GM12865 (cell line): ENCODE data around the gene CBL.

ENCODE experiments used
- DNase-seq: peaks from one replicate; pipeline ENCODE4 v3.0.0; 2010; ENCODE audit warnings: low read depth
- H3K4me3 ChIP-seq: 2 replicates; pipeline ENCODE4 v1.5.1; 2011; ENCODE audit warnings: mild to moderate bottlenecking, low read depth, low read length, control low read depth
- TF ChIP-seq, protein P1 (sequence below): IDR thresholded peaks from 2 replicates; pipeline ENCODE4 v1.5.1; 2011; ENCODE audit warnings: low read length, control low read depth, low read depth, inconsistent platforms; ENCODE audit not compliant: insufficient read depth; ENCODE audit errors: missing control alignments

The CBL gene

DNA sequence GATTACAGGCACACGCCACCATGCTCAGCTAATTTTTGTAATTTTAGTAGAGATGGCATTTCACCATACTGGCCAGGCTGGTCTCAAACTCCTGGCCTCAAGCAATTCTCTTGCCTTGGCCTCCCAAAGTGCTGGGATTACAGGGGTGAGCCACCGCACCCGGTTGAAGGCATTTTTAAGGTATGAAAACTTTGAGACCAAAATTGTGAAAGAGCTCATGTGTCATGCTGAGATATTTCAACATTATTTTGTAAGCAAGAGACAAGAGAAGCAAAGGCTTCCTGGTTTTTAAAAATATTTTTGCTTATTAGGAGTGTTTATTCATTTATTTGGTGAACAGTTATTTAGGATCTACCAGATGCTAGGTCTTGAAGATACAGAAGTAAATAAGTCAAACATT, 14.0 kb upstream of the CBL start:
- TF ChIP-seq, protein P1, sequence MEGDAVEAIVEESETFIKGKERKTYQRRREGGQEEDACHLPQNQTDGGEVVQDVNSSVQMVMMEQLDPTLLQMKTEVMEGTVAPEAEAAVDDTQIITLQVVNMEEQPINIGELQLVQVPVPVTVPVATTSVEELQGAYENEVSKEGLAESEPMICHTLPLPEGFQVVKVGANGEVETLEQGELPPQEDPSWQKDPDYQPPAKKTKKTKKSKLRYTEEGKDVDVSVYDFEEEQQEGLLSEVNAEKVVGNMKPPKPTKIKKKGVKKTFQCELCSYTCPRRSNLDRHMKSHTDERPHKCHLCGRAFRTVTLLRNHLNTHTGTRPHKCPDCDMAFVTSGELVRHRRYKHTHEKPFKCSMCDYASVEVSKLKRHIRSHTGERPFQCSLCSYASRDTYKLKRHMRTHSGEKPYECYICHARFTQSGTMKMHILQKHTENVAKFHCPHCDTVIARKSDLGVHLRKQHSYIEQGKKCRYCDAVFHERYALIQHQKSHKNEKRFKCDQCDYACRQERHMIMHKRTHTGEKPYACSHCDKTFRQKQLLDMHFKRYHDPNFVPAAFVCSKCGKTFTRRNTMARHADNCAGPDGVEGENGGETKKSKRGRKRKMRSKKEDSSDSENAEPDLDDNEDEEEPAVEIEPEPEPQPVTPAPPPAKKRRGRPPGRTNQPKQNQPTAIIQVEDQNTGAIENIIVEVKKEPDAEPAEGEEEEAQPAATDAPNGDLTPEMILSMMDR: no peak
- H3K4me3 ChIP-seq: no peak overlapping the region
- no peak for DNase-seq

- TF ChIP-seq, protein P1: no peak
- no peak overlapping the region for H3K4me3 ChIP-seq
- DNase-seq: no peak
These were observed 13.1 kb upstream of the CBL start for GRCh38 chr11:119193001-119193400.

- no peak for DNase-seq
- TF ChIP-seq, protein P1: no peak
- no peak overlapping the region for H3K4me3 ChIP-seq
These were observed 12.5 kb upstream of the CBL start for GRCh38 chr11:119193626-119194025.

DNA sequence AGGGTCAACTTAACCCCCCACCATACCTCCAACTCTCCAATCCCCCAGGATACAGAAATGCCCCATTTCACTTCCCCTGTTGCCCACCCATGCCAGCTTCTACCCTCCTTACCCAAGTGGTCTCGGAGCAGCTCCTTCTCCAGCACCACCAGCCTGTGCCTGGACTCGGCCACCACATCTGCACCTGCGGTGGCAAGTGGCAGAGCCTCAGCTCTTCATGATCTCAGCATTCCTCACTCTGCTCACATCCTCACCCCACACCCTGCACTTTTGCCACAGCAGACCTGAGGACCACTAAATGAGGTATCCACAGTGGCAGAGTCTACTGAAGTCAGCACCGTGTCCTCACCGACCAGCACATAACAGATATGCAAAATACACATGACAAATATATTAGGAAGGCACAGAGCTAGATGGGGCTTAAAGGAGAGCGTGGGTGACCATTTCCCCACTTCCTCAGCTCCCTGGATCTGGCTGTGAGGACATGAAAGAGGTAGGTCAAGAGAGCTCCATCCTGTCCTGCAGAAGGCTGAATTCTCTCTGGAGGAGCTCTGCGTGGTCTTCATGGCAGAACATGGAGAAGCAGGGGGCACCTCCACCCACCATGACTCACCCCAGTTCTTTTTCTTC, 11.2 kb upstream of the CBL start:
- H3K4me3 ChIP-seq: no peak overlapping the region
- no peak for DNase-seq
- TF ChIP-seq, protein P1: no peak

GRCh38 chr11:119195680-119196079, 10.5 kb upstream of the CBL start:
- DNase-seq: peak; percentile 18
- H3K4me3 ChIP-seq: no peak overlapping the region

GRCh38 chr11:119196833-119197483, 9.2 kb upstream of the CBL start:
- H3K4me3 ChIP-seq: no peak overlapping the region
- DNase-seq: peak; percentile 88
- TF ChIP-seq, protein P1: peak; percentile 79

More at GRCh38 chr11:119195680-119196079, 10.5 kb upstream of the CBL start:
- TF ChIP-seq, protein P1: no peak
